BE2C (cell line): ENCODE data around the gene TMTC3.

Experiments used
- DNase-seq: peaks from one replicate; pipeline ENCODE4 v3.0.0-alpha.2; 2020
- H3K27me3 ChIP-seq: fragments of 250-450 bp; sonication (Bioruptor Pico); 2 replicates; pipeline ENCODE4 v1.5.1; 2020; ENCODE audit warnings: mild to moderate bottlenecking
- H3K36me3 ChIP-seq: fragments of 250-450 bp; sonication (Bioruptor Pico); 2 replicates; pipeline ENCODE4 v1.5.1; 2020; ENCODE audit warnings: mild to moderate bottlenecking
- H3K4me1 ChIP-seq: fragments of 250-450 bp; sonication (Bioruptor Pico); 2 replicates; pipeline ENCODE4 v1.5.1; 2020
- H3K4me3 ChIP-seq: 2 replicates; pipeline ENCODE4 v1.5.1; 2011; ENCODE audit warnings: low read depth, low read length
- H3K9me3 ChIP-seq: fragments of 250-450 bp; sonication (Bioruptor Pico); 2 replicates; pipeline ENCODE4 v1.5.1; 2020
- CTCF ChIP-seq: IDR thresholded peaks from 2 replicates; pipeline ENCODE4 v1.5.1; 2012; ENCODE audit warnings: mild to moderate bottlenecking, low read depth, low read length

TMTC3 gene

GRCh38 chr12:88242939-88243338 lies 100.8 kb downstream of the TMTC3 start:
- Histone ChIP-seq H3K27me3 (no peaks in the 10 kb centered on the region), H3K4me3 (no peak overlapping the region), H3K9me3 (no peaks in the 10 kb centered on the region), H3K4me1 (no peaks in the 10 kb centered on the region), H3K36me3 (no peaks in the 10 kb centered on the region)
- no peak for DNase-seq
- no peak for TF ChIP-seq CTCF

- H3K4me1 ChIP-seq, result no peaks in the 10 kb centered on the region
- no peaks in the 10 kb centered on the region for H3K27me3 ChIP-seq
- DNase-seq, result no peak
- no peaks in the 10 kb centered on the region for H3K36me3 ChIP-seq
- no peak for TF ChIP-seq CTCF
- H3K9me3 ChIP-seq, result no peaks in the 10 kb centered on the region
- H3K4me3 ChIP-seq, result no peak overlapping the region
Measured at GRCh38 chr12:88243982-88244381, 101.9 kb downstream of the TMTC3 start.

- H3K27me3 ChIP-seq, result no peaks in the 10 kb centered on the region
- no peaks in the 10 kb centered on the region for H3K36me3 ChIP-seq
- H3K4me1 ChIP-seq, result no peaks in the 10 kb centered on the region
- DNase-seq, result no peak
- no peak for TF ChIP-seq CTCF
- no peaks in the 10 kb centered on the region for H3K9me3 ChIP-seq
- no peak overlapping the region for H3K4me3 ChIP-seq
Measured at GRCh38 chr12:88245905-88246304, 103.8 kb downstream of the TMTC3 start.

GRCh38 chr12:88247241-88247643 lies 105.1 kb downstream of the TMTC3 start:
- DNase-seq, result no peak

GRCh38 chr12:88248606-88249005 lies 106.5 kb downstream of the TMTC3 start:
- no peaks in the 10 kb centered on the region for H3K27me3 ChIP-seq
- no peak for DNase-seq
- TF ChIP-seq CTCF, result no peak
- no peaks in the 10 kb centered on the region for H3K9me3 ChIP-seq
- no peaks in the 10 kb centered on the region for H3K4me1 ChIP-seq
- no peaks in the 10 kb centered on the region for H3K36me3 ChIP-seq
- H3K4me3 ChIP-seq, result no peak overlapping the region

More at GRCh38 chr12:88247241-88247643, 105.1 kb downstream of the TMTC3 start:
- no peaks in the 10 kb centered on the region for H3K36me3 ChIP-seq
- no peaks in the 10 kb centered on the region for H3K9me3 ChIP-seq
- no peaks in the 10 kb centered on the region for H3K4me1 ChIP-seq
- no peak for TF ChIP-seq CTCF
- no peak overlapping the region for H3K4me3 ChIP-seq
- no peaks in the 10 kb centered on the region for H3K27me3 ChIP-seq
